HEK293 (cell line): ENCODE results near the gene KCNJ16.

Experiments
- BCL11A ChIP-seq: fragments of 450-650 bp; formaldehyde crosslinking; IDR thresholded peaks from 2 replicates; pipeline ENCODE4 v1.5.1; 2016; ENCODE audit warnings: low read depth, missing biosample characterization, missing genetic modification characterization
- CTCF ChIP-seq: fragments of 450-650 bp; formaldehyde crosslinking; IDR thresholded peaks from 2 replicates; pipeline ENCODE4 v1.5.1; 2016; ENCODE audit warnings: missing biosample characterization, missing genetic modification characterization
- REST ChIP-seq: fragments of 450-650 bp; formaldehyde crosslinking; IDR thresholded peaks from 2 replicates; pipeline ENCODE4 v1.5.1; 2016; ENCODE audit warnings: missing biosample characterization, missing genetic modification characterization
- ZBTB49 ChIP-seq: fragments of 450-650 bp; formaldehyde crosslinking; IDR thresholded peaks from 2 replicates; pipeline ENCODE4 v1.5.1; 2016; ENCODE audit warnings: missing biosample characterization, missing genetic modification characterization, low read depth
- ZBTB6 ChIP-seq: fragments of 450-650 bp; formaldehyde crosslinking; IDR thresholded peaks from 2 replicates; pipeline ENCODE4 v1.5.1; 2017; ENCODE audit warnings: missing biosample characterization, missing genetic modification characterization
- ZNF19 ChIP-seq: fragments of 450-650 bp; formaldehyde crosslinking; IDR thresholded peaks from 2 replicates; pipeline ENCODE4; 2016; ENCODE audit warnings: missing biosample characterization, missing genetic modification characterization, low read depth
- ZNF37A ChIP-seq: fragments of 450-650 bp; IDR thresholded peaks from 2 replicates; pipeline ENCODE4 v1.5.1; 2018; ENCODE audit warnings: missing biosample characterization, missing genetic modification characterization

GRCh38 chr17:70119983-70120382 lies 45.0 kb downstream of the KCNJ16 start:
- TF ChIP-seq BCL11A (tag by site-specific recombination) (no peak), ZNF37A (tag by site-specific recombination) (no peak), CTCF (tag by site-specific recombination) (no peak), ZBTB49 (tag by site-specific recombination) (no peak), REST (tag by site-specific recombination) (no peak), ZBTB6 (tag by site-specific recombination) (no peak), ZNF19 (no peak)
